ENCODE measurements around the gene KANSL1.

The KANSL1 gene

DNA sequence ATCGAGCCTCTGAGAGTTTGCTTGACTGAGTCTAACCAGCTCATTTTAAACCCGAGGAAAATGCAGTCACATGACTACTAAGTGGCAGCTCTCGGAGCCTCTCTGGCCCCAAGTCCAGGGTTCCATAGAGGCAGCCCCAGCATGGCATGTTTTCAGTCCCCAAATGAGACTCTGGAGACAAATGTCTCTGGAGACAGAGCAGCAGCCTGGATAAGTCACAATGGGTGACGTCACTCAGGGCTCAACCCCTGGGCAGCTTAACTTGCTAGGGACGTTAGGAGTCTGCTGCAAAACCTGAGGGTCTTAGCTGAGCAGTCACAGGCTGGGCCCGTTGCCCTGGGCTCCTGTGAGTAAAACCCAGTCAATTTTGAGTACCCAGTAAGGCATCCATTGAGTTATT lies 201.1 kb downstream of the KANSL1 start:
- TF ChIP-seq, protein P1, sequence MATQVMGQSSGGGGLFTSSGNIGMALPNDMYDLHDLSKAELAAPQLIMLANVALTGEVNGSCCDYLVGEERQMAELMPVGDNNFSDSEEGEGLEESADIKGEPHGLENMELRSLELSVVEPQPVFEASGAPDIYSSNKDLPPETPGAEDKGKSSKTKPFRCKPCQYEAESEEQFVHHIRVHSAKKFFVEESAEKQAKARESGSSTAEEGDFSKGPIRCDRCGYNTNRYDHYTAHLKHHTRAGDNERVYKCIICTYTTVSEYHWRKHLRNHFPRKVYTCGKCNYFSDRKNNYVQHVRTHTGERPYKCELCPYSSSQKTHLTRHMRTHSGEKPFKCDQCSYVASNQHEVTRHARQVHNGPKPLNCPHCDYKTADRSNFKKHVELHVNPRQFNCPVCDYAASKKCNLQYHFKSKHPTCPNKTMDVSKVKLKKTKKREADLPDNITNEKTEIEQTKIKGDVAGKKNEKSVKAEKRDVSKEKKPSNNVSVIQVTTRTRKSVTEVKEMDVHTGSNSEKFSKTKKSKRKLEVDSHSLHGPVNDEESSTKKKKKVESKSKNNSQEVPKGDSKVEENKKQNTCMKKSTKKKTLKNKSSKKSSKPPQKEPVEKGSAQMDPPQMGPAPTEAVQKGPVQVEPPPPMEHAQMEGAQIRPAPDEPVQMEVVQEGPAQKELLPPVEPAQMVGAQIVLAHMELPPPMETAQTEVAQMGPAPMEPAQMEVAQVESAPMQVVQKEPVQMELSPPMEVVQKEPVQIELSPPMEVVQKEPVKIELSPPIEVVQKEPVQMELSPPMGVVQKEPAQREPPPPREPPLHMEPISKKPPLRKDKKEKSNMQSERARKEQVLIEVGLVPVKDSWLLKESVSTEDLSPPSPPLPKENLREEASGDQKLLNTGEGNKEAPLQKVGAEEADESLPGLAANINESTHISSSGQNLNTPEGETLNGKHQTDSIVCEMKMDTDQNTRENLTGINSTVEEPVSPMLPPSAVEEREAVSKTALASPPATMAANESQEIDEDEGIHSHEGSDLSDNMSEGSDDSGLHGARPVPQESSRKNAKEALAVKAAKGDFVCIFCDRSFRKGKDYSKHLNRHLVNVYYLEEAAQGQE (IDR thresholded peaks at IDR 0.05; ENCODE audit: insufficient read depth in 1 of 2, low read depth in 2 of 2, low read length in 2 of 2): no peak
- TF ChIP-seq TAF1 (IDR thresholded peaks at IDR 0.05; ENCODE audit: borderline replicate concordance, insufficient read depth, low read length) (no peak), POLR2AphosphoS5 (IDR thresholded peaks at IDR 0.05; ENCODE audit: low read depth, low read length) (no peak), SIN3A (IDR thresholded peaks at IDR 0.05; ENCODE audit: borderline replicate concordance, insufficient read depth, low read length) (no peak), FOXP2 (optimal IDR thresholded peaks at IDR 0.05; ENCODE audit: borderline replicate concordance, extremely low read depth, extremely low read length, insufficient read depth) (no peak)

DNA sequence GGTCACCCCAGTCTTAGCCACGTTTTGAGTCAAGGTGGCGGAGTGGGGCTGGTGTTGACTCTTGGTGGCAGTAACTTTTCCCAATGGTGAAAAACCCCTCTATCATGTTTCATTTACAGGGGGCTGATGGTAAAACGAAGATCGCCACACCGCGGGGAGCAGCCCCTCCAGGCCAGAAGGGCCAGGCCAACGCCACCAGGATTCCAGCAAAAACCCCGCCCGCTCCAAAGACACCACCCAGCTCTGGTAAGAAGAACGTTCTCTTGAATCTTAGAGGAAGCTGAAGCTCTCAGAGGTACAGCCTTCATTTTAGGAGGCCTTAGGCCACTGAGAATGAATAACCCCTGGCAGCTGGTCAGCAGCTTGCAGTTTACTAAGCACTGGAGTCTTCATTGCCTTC lies 201.9 kb downstream of the KANSL1 start:
- TF ChIP-seq, protein P1 (IDR thresholded peaks at IDR 0.05; ENCODE audit: insufficient read depth in 1 of 2, low read depth in 2 of 2, low read length in 2 of 2): no peak
- TF ChIP-seq TAF1 (IDR thresholded peaks at IDR 0.05; ENCODE audit: borderline replicate concordance, insufficient read depth, low read length) (no peak), FOXP2 (optimal IDR thresholded peaks at IDR 0.05; ENCODE audit: borderline replicate concordance, extremely low read depth, extremely low read length, insufficient read depth) (no peak), POLR2AphosphoS5 (IDR thresholded peaks at IDR 0.05; ENCODE audit: low read depth, low read length) (no peak), SIN3A (IDR thresholded peaks at IDR 0.05; ENCODE audit: borderline replicate concordance, insufficient read depth, low read length) (no peak)

DNA sequence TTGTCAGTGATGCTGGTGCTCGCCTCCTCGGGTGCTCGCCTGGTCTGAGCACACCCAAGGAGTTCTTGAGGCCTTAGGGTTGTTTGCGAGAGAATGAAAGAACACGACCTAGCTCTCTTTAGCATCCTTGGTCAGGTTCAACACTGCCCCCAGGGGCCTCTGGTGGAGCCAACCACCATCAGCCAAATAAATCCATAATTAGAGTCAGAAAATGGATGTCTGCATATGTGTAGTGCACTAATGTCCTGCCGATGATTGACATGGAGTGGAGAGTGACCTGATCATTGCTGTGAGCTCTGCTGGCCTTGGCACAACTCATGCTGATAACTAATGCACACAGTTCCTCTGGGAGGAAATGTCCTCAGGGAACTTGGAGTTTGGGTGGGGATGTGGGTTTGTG lies 202.3 kb downstream of the KANSL1 start:
- no peak for TF ChIP-seq FOXP2 (optimal IDR thresholded peaks at IDR 0.05; ENCODE audit: borderline replicate concordance, extremely low read depth, extremely low read length, insufficient read depth)
- no peak for TF ChIP-seq POLR2AphosphoS5 (IDR thresholded peaks at IDR 0.05; ENCODE audit: low read depth, low read length)
- TF ChIP-seq TAF1 (IDR thresholded peaks at IDR 0.05; ENCODE audit: borderline replicate concordance, insufficient read depth, low read length): no peak
- TF ChIP-seq, protein P1 (IDR thresholded peaks at IDR 0.05; ENCODE audit: insufficient read depth in 1 of 2, low read depth in 2 of 2, low read length in 2 of 2): no peak
- no peak for TF ChIP-seq SIN3A (IDR thresholded peaks at IDR 0.05; ENCODE audit: borderline replicate concordance, insufficient read depth, low read length)

DNA sequence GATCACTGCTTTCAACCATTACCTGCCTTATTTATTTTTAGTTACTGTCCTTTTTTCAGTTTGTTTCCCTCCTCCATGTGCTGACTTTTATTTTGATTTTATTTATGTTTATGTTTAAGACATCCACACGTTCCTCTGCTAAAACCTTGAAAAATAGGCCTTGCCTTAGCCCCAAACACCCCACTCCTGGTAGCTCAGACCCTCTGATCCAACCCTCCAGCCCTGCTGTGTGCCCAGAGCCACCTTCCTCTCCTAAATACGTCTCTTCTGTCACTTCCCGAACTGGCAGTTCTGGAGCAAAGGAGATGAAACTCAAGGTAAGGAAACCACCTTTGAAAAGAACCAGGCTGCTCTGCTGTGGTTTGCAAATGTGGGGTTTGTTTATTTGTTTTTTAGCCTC lies 203.5 kb downstream of the KANSL1 start:
- TF ChIP-seq TAF1 (IDR thresholded peaks at IDR 0.05; ENCODE audit: borderline replicate concordance, insufficient read depth, low read length) (no peak), SIN3A (IDR thresholded peaks at IDR 0.05; ENCODE audit: borderline replicate concordance, insufficient read depth, low read length) (no peak), POLR2AphosphoS5 (IDR thresholded peaks at IDR 0.05; ENCODE audit: low read depth, low read length) (no peak), FOXP2 (optimal IDR thresholded peaks at IDR 0.05; ENCODE audit: borderline replicate concordance, extremely low read depth, extremely low read length, insufficient read depth) (no peak)
- TF ChIP-seq, protein P1 (IDR thresholded peaks at IDR 0.05; ENCODE audit: insufficient read depth in 1 of 2, low read depth in 2 of 2, low read length in 2 of 2): no peak

DNA sequence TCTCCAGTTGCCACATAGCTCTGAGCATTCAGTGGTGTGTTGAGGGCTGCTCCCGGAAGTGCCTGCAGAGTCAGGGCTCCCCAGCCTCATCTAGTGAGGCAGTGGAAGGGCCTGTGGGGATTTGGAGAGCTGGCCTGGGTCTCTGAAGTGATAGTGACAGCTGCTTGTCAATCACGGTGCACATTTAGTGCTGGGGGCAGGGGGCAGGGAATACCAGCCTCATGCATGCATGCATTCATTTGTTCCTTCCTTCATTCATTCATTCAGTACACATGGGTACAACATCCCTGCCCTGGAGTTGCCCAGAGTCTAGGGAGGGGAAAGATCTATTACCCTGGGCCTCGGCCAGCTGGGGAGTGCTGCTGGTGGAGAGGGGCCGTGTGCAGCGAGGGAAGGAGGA lies 205.5 kb downstream of the KANSL1 start:
- TF ChIP-seq SIN3A (IDR thresholded peaks at IDR 0.05; ENCODE audit: borderline replicate concordance, insufficient read depth, low read length): no peak
- no peak for TF ChIP-seq FOXP2 (optimal IDR thresholded peaks at IDR 0.05; ENCODE audit: borderline replicate concordance, extremely low read depth, extremely low read length, insufficient read depth)
- no peak for TF ChIP-seq TAF1 (IDR thresholded peaks at IDR 0.05; ENCODE audit: borderline replicate concordance, insufficient read depth, low read length)
- TF ChIP-seq, protein P1 (IDR thresholded peaks at IDR 0.05; ENCODE audit: insufficient read depth in 1 of 2, low read depth in 2 of 2, low read length in 2 of 2): no peak
- no peak for TF ChIP-seq POLR2AphosphoS5 (IDR thresholded peaks at IDR 0.05; ENCODE audit: low read depth, low read length)
